ENCODE results near the gene PTH2. TPM values are rescaled to one million over a fixed set of nuclear protein-coding genes. Genes with fewer than 3 reads are reported as not detected.
A peak's percentile ranks its signal among the peaks of the same experiment; 100 is the strongest.

The PTH2 gene
- total RNA-seq, 2 donors from 2014 or later: not detected

DNA sequence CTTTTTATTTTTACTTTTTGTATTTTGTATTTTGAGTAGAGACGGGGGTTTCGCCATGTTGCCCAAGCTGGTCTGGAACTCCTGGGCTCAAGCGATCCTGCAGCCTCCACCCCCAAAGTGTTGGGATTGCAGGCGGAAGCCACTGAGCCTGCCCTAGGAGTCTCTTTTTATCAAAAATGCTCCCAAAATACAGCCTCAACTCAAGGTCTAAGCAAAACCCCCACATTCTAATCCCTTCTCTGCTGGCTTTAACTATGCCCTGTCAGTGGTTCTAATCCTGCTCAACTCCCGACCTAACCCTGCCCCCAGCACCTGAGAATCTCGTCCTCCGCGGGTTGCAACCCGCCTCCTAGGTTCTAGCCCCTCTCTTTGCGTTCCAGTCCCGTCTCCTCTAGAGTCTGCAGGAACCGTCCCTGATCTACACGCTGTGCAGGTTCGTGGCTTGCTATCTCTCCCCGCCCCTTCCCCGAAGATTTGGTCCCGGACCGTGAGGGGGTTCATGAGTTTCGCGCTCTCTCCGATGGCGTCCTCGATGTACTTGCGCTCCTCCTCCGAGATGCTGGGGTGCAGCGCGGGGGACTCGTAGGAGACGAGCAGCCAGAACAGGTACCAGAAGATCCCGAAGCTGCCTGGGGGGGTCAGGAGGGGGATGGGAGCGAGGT is 10.1 kb upstream of the PTH2 start:
- TF ChIP-seq, protein P1, sequence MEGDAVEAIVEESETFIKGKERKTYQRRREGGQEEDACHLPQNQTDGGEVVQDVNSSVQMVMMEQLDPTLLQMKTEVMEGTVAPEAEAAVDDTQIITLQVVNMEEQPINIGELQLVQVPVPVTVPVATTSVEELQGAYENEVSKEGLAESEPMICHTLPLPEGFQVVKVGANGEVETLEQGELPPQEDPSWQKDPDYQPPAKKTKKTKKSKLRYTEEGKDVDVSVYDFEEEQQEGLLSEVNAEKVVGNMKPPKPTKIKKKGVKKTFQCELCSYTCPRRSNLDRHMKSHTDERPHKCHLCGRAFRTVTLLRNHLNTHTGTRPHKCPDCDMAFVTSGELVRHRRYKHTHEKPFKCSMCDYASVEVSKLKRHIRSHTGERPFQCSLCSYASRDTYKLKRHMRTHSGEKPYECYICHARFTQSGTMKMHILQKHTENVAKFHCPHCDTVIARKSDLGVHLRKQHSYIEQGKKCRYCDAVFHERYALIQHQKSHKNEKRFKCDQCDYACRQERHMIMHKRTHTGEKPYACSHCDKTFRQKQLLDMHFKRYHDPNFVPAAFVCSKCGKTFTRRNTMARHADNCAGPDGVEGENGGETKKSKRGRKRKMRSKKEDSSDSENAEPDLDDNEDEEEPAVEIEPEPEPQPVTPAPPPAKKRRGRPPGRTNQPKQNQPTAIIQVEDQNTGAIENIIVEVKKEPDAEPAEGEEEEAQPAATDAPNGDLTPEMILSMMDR (IDR thresholded peaks at IDR 0.05): no peak
- H3K9me3 ChIP-seq: no peaks in the 10 kb centered on the region
- peaks cover 63% of the 10 kb centered on the region for H3K27me3 ChIP-seq
- no peak for DNase-seq
- H3K9ac ChIP-seq (ENCODE audit: low read depth in 2 of 2, low read length in 2 of 2): no peak overlapping the region
- peaks cover under 1% of the 10 kb centered on the region for H3K4me1 ChIP-seq
- intact Hi-C loops (cut with DNase I): no loop called here
- H3K4me3 ChIP-seq: no peak overlapping the region
- no peaks in the 10 kb centered on the region for H3K36me3 ChIP-seq
- H3K27ac ChIP-seq: no peak overlapping the region

GRCh38 chr19:49432141-49433073 is 9.2 kb upstream of the PTH2 start:
- peak; percentile 73 for DNase-seq
- TF ChIP-seq, protein P1 (IDR thresholded peaks at IDR 0.05): no peak
- H3K4me1 ChIP-seq: peaks cover 4% of the 10 kb centered on the region
- intact Hi-C loops (cut with DNase I): no loop called here
- H3K4me3 ChIP-seq: no peak overlapping the region
- H3K9ac ChIP-seq (ENCODE audit: low read depth in 2 of 2, low read length in 2 of 2): no peak overlapping the region
- no peak overlapping the region for H3K27ac ChIP-seq
- H3K27me3 ChIP-seq: peaks cover 70% of the 10 kb centered on the region
- H3K36me3 ChIP-seq: no peaks in the 10 kb centered on the region
- no peaks in the 10 kb centered on the region for H3K9me3 ChIP-seq

DNA sequence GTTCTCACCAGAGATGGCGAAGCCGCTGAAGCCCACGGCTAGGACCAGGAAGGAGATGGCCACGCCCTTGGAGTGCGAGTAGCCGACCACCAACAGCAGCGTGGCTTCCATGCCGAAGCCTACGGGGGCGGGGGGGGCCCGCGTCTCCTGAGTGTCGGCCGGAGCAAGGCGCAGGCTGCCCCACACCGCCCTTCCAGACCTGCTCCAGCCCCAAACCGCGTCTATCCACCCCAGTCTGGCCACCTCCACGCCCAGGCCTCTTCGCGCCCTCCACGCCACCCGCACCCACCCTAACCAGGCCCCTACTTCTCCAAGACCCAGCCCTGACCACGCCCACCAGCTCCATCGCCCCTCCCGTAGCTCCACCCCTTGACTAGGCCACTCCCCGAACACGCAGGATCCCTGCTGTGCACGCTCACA is 8.1 kb upstream of the PTH2 start:
- no peak overlapping the region for H3K27ac ChIP-seq

GRCh38 chr19:49430678-49431329 is 7.6 kb upstream of the PTH2 start:
- intact Hi-C loops (cut with DNase I): no loop called here
- Histone ChIP-seq H3K4me1 (peaks cover 4% of the 10 kb centered on the region), H3K4me3 (no peak overlapping the region), H3K27me3 (peaks cover 71% of the 10 kb centered on the region), H3K27ac (no peak overlapping the region), H3K36me3 (no peaks in the 10 kb centered on the region), H3K9ac (ENCODE audit: low read depth in 2 of 2, low read length in 2 of 2) (no peak overlapping the region), H3K9me3 (no peaks in the 10 kb centered on the region)
- DNase-seq: no peak
- TF ChIP-seq, protein P1 (IDR thresholded peaks at IDR 0.05): no peak

More for the DNA sequence above, 8.1 kb upstream of the PTH2 start:
- Histone ChIP-seq H3K9ac (ENCODE audit: low read depth in 2 of 2, low read length in 2 of 2) (no peak overlapping the region), H3K9me3 (no peaks in the 10 kb centered on the region), H3K27me3 (peaks cover 70% of the 10 kb centered on the region), H3K36me3 (no peaks in the 10 kb centered on the region), H3K4me1 (peaks cover 4% of the 10 kb centered on the region), H3K4me3 (no peak overlapping the region)
- intact Hi-C loops (cut with DNase I): no loop called here
- TF ChIP-seq, protein P1 (IDR thresholded peaks at IDR 0.05): no peak
- no peak for DNase-seq

DNA sequence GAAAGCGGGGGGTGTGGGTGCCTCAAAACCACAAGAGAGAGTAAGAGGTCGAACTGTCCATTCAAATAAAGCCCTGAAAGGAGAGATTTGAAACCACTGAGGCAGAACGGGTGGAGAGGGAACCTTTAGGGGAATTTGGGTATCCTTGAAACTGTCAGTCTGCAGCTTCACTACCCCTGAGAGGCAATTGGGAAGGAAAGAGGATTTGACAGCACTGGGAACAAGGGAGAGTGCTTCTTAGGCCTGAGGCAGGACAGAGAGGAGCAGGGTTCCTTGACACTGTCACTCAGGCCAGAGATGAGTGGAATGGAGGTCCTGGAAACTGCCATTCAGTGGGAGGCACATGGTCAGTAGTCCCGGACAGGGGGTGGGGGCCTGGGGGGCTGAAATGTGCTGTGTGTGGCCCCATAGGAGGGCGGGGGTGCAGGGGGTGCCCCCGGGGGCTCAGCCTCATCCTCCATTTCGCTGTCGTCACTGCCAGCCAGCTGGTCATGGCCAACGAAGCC is 7.0 kb upstream of the PTH2 start:
- TF ChIP-seq, protein P1 (IDR thresholded peaks at IDR 0.05): no peak
- H3K27ac ChIP-seq: no peak overlapping the region
- H3K36me3 ChIP-seq: no peaks in the 10 kb centered on the region
- H3K9me3 ChIP-seq: no peaks in the 10 kb centered on the region
- no peak overlapping the region for H3K4me3 ChIP-seq
- intact Hi-C loops (cut with DNase I): no loop called here
- H3K27me3 ChIP-seq: peaks cover 71% of the 10 kb centered on the region
- no peak for DNase-seq
- H3K9ac ChIP-seq (ENCODE audit: low read depth in 2 of 2, low read length in 2 of 2): no peak overlapping the region
- H3K4me1 ChIP-seq: peaks cover 4% of the 10 kb centered on the region
